Measurements from ENCODE around the gene DNPH1.

Gene DNPH1

GRCh38 chr6:43211955-43212354 is 17.3 kb downstream of the DNPH1 start:
- TF ChIP-seq CTCF (IDR thresholded peaks at IDR 0.05), result no peak
- H3K36me3 ChIP-seq, result peaks cover 22 to 52% (median 32%) of the 10 kb centered on the region in 3 donors
- H3K27ac ChIP-seq, result no peak overlapping the region
- no peak for DNase-seq
- no peaks in the 10 kb centered on the region for H3K4me1 ChIP-seq
- no peaks in the 10 kb centered on the region for H3K9me3 ChIP-seq
- H3K4me3 ChIP-seq, result no peak overlapping the region
- H3K27me3 ChIP-seq, result no peaks in the 10 kb centered on the region
- intact Hi-C loops (cut with DNase I; ENCODE audit: low total_unique reads), result no loop called here

- no peaks in the 10 kb centered on the region for H3K27me3 ChIP-seq
- peaks cover 7 to 54% (median 9%) of the 10 kb centered on the region in 3 donors for H3K36me3 ChIP-seq
- H3K27ac ChIP-seq, result no peak overlapping the region
- H3K9me3 ChIP-seq, result no peaks in the 10 kb centered on the region
- DNase-seq, result no peak
- no peak for TF ChIP-seq CTCF (IDR thresholded peaks at IDR 0.05)
- intact Hi-C loops (cut with DNase I; ENCODE audit: low total_unique reads), result no loop called here
- H3K4me1 ChIP-seq, result no peaks in the 10 kb centered on the region
- no peak overlapping the region for H3K4me3 ChIP-seq
Measured at GRCh38 chr6:43207286-43207685, 22.0 kb downstream of the DNPH1 start.

- DNase-seq, result peak in 1 of 2 donors; percentile 46
- intact Hi-C loops (cut with DNase I; ENCODE audit: low total_unique reads), result no loop called here
- Histone ChIP-seq H3K4me1 (no peaks in the 10 kb centered on the region), H3K27ac (no peak overlapping the region), H3K4me3 (no peak overlapping the region), H3K27me3 (no peaks in the 10 kb centered on the region), H3K9me3 (no peaks in the 10 kb centered on the region), H3K36me3 (peaks cover 7 to 57% (median 9%) of the 10 kb centered on the region in 3 donors)
- TF ChIP-seq CTCF (IDR thresholded peaks at IDR 0.05), result no peak
Measured at GRCh38 chr6:43205849-43206248, 23.4 kb downstream of the DNPH1 start.

- TF ChIP-seq CTCF (IDR thresholded peaks at IDR 0.05), result no peak
- intact Hi-C loops (cut with DNase I; ENCODE audit: low total_unique reads), result no loop called here
- Histone ChIP-seq H3K27ac (no peak overlapping the region), H3K27me3 (no peaks in the 10 kb centered on the region), H3K4me3 (no peak overlapping the region), H3K36me3 (peaks cover 9 to 68% (median 18%) of the 10 kb centered on the region in 3 donors), H3K4me1 (no peaks in the 10 kb centered on the region), H3K9me3 (no peaks in the 10 kb centered on the region)
- DNase-seq, result peak in 1 of 2 donors; percentile 45
Measured at GRCh38 chr6:43204271-43205105, 24.8 kb downstream of the DNPH1 start.

GRCh38 chr6:43203718-43204095 is 25.6 kb downstream of the DNPH1 start:
- DNase-seq, result peak in 1 of 2 donors; percentile 38
- Histone ChIP-seq H3K4me1 (no peaks in the 10 kb centered on the region), H3K4me3 (no peak overlapping the region), H3K27ac (no peak overlapping the region), H3K27me3 (no peaks in the 10 kb centered on the region), H3K9me3 (no peaks in the 10 kb centered on the region), H3K36me3 (peaks cover 15 to 69% (median 25%) of the 10 kb centered on the region in 3 donors)
- TF ChIP-seq CTCF (IDR thresholded peaks at IDR 0.05), result no peak
- intact Hi-C loops (cut with DNase I; ENCODE audit: low total_unique reads), result no loop called here

All from tibial artery (tissue), 4 donors.